Measurements from ENCODE around the gene PKNOX2.

- TF ChIP-seq FOXJ3 (CRISPR knock-in tag; IDR thresholded peaks at IDR 0.05; ENCODE audit: borderline replicate concordance), result no peak
- TF ChIP-seq PREB (CRISPR knock-in tag; IDR thresholded peaks at IDR 0.05; ENCODE audit: borderline replicate concordance), result no peak
- TF ChIP-seq CTCF (IDR thresholded peaks at IDR 0.05), result no peak
- TF ChIP-seq JUN (CRISPR knock-in tag; IDR thresholded peaks at IDR 0.05), result no peak
- no peak for TF ChIP-seq ZNF671 (CRISPR knock-in tag; IDR thresholded peaks at IDR 0.05)
- TF ChIP-seq NR3C1 (CRISPR knock-in tag; conservative IDR thresholded peaks at IDR 0.05; ENCODE audit: low read depth), result no peak
- TF ChIP-seq CREB1 (CRISPR knock-in tag; IDR thresholded peaks at IDR 0.05), result no peak
Observed at GRCh38 chr11:125228445-125228844, 63.9 kb downstream of the PKNOX2 start.

Measured in WTC11 (cell line).